ENCODE data around the gene KLHDC8A. TPM values are rescaled to one million over a fixed set of nuclear protein-coding genes. Genes with fewer than 3 reads are reported as not detected.

KLHDC8A gene
- total and polyA plus RNA-seq, 8 donors, result 0.32 to 1.3 (median 1.1) TPM; not detected in 1

DNA sequence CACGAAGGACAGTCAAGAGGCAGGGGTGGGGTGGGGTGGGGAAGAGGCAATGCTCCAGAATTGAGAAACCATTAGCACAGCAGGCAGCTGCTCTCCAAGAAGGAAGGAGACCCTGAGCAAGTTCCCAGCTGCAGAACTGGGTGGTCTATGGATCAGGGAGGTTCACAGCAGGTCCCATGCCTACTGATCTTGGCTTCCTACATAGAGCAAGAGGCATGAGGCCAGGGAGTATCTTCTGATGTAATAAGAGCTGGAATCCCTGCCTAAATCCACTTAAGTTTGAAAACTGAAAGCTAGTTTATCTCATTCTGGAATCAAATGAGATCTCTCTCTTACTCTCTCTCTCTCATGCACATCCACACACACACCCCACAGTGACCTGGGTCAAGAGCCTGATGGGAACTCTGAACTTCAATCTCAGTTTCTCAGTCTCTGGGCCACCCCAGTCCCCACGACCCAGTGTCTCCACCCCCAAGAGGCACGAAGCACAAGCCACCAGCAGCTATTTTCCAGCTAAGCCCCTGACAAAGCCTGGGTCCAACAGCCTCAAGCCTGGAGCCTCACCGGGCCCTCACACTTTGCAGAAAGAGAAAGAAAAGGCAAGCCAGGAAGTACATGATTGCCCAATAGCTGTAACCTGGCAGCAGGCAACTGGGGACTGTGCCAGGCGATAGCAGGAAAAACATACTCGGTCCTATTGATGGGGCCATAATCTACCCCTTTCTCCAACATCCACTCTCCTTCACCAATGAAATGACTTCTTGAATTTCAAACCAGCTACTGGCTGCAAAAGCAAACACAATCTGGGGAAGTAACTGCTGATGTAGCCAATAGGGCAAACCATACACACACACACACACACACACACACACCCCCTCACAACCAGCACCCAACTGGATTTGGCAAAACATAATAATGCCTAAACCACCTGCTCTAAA is 37.4 kb downstream of the KLHDC8A start:
- H3K27me3 ChIP-seq, result no peaks in the 10 kb centered on the region
- peak overlapping the region; percentile 11 to 92 for H3K4me3 ChIP-seq
- ATAC-seq (peak; percentile 40), DNase-seq (peak in 2 of 4 donors; percentile 74 to 86)
- intact Hi-C loops (cut with DNase I), result loop anchor here in 1 of 2 donors (5.0 kb wide), 1 partner anchor 47 kb away; no protein-coding TSS in a partner anchor
- peak overlapping the region; percentile 77 to 94 for H3K27ac ChIP-seq
- TF ChIP-seq, protein P1, sequence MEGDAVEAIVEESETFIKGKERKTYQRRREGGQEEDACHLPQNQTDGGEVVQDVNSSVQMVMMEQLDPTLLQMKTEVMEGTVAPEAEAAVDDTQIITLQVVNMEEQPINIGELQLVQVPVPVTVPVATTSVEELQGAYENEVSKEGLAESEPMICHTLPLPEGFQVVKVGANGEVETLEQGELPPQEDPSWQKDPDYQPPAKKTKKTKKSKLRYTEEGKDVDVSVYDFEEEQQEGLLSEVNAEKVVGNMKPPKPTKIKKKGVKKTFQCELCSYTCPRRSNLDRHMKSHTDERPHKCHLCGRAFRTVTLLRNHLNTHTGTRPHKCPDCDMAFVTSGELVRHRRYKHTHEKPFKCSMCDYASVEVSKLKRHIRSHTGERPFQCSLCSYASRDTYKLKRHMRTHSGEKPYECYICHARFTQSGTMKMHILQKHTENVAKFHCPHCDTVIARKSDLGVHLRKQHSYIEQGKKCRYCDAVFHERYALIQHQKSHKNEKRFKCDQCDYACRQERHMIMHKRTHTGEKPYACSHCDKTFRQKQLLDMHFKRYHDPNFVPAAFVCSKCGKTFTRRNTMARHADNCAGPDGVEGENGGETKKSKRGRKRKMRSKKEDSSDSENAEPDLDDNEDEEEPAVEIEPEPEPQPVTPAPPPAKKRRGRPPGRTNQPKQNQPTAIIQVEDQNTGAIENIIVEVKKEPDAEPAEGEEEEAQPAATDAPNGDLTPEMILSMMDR (IDR thresholded peaks at IDR 0.05), result no peak
- no peaks in the 10 kb centered on the region for H3K9me3 ChIP-seq
- peaks cover 20 to 66% of the 10 kb centered on the region in 2 donors for H3K4me1 ChIP-seq
- H3K36me3 ChIP-seq, result no peaks in the 10 kb centered on the region

DNA sequence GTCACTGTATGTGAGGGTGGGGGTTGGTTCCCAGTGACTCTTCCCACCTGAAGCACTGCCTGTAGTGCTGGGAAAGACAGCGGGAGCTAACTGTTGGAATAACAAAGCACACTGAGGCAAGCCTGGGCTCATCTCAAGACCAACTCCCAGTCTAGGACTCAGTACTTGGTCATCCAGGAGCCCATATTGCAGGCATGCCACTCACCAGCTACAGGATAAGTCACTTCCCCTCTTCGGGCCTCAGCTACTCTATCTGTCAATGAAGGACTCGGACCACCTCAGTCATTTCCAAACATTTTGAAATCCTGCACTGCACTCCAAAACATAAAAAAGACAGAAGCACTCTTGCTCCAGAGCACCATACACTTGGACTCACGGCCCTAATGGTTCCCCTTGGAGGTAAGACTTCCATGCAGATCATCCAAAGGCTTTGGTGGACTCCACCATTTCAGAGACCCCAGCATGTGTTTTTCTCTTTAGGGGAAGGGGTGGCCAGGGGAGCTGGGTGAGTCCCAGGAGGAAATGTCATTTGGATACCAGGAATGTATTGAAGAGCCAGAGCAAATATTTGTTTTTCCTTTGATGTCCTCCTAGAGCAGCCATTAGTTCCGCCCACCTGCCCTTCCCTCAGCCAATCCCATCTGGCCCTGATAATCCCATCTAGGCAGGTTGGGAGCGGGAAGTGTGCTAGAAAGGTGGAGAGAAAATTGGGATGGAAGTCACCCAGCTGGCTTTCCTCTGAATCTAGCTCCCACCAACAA is 38.3 kb downstream of the KLHDC8A start:
- no peaks in the 10 kb centered on the region for H3K36me3 ChIP-seq
- ATAC-seq (peak; percentile 21), DNase-seq (peak in 1 of 4 donors; percentile 52)
- TF ChIP-seq, protein P1 (IDR thresholded peaks at IDR 0.05), result no peak
- peak overlapping the region; percentile 77 to 94 for H3K27ac ChIP-seq
- intact Hi-C loops (cut with DNase I), result no loop called here
- no peaks in the 10 kb centered on the region for H3K27me3 ChIP-seq
- peak overlapping the region in 1 of 2 donors; percentile 92 for H3K4me3 ChIP-seq
- no peaks in the 10 kb centered on the region for H3K9me3 ChIP-seq
- H3K4me1 ChIP-seq, result peaks cover 29 to 75% of the 10 kb centered on the region in 2 donors

DNA sequence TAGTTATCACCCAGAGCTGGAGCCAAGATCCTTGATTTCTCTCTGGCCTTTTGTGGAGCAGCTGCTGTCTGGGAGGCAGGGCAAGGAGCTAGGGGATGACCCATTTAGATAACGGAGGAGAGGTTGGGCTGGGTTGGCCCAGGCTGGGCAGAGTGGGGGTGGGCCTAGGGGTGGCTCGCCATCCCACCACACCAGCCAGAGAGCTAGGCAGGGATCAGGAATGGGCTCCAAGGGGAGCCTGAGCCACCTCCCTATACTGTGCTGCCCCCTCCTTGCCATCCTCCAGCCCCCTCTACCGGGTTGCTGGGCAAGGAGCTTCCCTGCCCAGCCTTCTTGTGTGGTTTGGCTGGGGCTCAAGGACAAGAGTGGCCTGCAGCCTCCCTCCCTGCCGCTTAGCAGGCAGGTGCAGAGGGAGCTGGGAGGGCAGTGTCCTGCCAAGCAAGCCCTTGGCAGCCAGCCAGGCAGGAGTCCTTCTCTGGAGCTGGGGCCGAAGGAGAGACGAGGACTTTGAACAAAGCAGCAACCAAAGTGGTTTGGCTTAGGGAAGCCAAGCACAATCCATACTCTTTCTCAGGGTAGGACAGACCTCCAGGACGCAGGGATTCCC is 39.3 kb downstream of the KLHDC8A start:
- peaks cover 32 to 85% of the 10 kb centered on the region in 2 donors for H3K4me1 ChIP-seq
- TF ChIP-seq, protein P1 (IDR thresholded peaks at IDR 0.05), result no peak
- DNase-seq, result peak in 3 of 4 donors; percentile 87 to 94 (median 88)
- no peaks in the 10 kb centered on the region for H3K27me3 ChIP-seq
- no peaks in the 10 kb centered on the region for H3K9me3 ChIP-seq
- H3K4me3 ChIP-seq, result no peak overlapping the region
- H3K36me3 ChIP-seq, result no peaks in the 10 kb centered on the region
- peak; percentile 37 for ATAC-seq
- peak overlapping the region; percentile 77 to 94 for H3K27ac ChIP-seq
- intact Hi-C loops (cut with DNase I), result no loop called here

DNA sequence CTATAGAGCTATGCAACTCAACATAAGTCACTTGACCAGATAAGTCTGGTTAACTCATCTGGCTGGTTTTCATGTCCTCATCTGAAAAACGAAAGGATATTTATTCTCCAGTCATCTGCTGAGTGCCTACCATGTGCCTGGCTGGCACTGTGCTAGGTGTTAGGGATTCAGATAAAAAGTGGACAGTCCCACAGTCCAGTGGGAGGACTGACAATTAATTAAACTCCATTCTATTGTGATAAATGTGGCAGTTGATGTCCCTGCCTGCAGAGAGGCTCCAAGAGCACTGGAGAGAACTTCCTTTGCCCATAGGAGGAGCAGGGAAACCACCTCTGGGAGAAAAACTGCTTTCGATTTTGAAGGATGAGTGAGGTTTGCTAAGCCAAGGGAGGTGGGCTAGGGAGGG is 40.6 kb downstream of the KLHDC8A start:
- intact Hi-C loops (cut with DNase I), result no loop called here
- H3K27ac ChIP-seq, result peak overlapping the region; percentile 77 to 94
- no peaks in the 10 kb centered on the region for H3K27me3 ChIP-seq
- H3K36me3 ChIP-seq, result peaks cover 0 to 6% of the 10 kb centered on the region in 2 donors
- H3K9me3 ChIP-seq, result no peaks in the 10 kb centered on the region
- DNase-seq (no peak), ATAC-seq (no peak)
- TF ChIP-seq, protein P1 (IDR thresholded peaks at IDR 0.05), result no peak
- no peak overlapping the region for H3K4me3 ChIP-seq
- H3K4me1 ChIP-seq, result peaks cover 32 to 92% of the 10 kb centered on the region in 2 donors

All from left lung (tissue), 10 donors.